Measurements from ENCODE around the gene OSBP2.
A peak's percentile ranks its signal among the peaks of the same experiment; 100 is the strongest.

OSBP2 gene

GRCh38 chr22:30823015-30823370 is 128.3 kb downstream of the OSBP2 start:
- peak in 1 of 2 donors; percentile 32 for DNase-seq (ENCODE audit: low read depth in 2 of 2)
- TF ChIP-seq, protein P1, sequence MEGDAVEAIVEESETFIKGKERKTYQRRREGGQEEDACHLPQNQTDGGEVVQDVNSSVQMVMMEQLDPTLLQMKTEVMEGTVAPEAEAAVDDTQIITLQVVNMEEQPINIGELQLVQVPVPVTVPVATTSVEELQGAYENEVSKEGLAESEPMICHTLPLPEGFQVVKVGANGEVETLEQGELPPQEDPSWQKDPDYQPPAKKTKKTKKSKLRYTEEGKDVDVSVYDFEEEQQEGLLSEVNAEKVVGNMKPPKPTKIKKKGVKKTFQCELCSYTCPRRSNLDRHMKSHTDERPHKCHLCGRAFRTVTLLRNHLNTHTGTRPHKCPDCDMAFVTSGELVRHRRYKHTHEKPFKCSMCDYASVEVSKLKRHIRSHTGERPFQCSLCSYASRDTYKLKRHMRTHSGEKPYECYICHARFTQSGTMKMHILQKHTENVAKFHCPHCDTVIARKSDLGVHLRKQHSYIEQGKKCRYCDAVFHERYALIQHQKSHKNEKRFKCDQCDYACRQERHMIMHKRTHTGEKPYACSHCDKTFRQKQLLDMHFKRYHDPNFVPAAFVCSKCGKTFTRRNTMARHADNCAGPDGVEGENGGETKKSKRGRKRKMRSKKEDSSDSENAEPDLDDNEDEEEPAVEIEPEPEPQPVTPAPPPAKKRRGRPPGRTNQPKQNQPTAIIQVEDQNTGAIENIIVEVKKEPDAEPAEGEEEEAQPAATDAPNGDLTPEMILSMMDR (IDR thresholded peaks at IDR 0.05; ENCODE audit: low read depth, low read length): peak; percentile 26
- peak overlapping the region in 1 of 2 donors; percentile 52 for H3K4me3 ChIP-seq (replicated peaks in 1 of 2; ENCODE audit: low read depth in 2 of 2, low read length in 2 of 2)

DNA sequence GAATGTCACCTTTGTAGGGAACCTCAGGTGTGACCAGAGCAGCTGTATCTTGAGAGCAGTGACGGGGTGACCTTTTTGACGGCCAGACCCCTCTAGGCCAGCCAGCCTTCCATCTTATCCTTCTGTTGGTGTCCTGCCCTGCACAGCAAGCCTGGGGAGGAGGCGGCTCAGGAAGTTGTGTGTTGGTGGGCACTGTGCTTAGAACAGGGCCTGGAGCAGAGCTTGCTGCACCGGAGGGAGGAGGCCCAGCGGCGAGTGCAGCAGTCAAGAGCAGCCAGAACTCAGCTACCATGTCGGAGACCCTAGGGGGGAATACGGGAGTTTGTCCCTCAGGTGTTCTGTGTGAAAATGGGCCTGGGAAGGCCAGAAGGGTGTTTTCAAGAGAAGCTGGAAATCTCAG is 129.4 kb downstream of the OSBP2 start:
- DNase-seq (ENCODE audit: low read depth in 2 of 2): no peak
- TF ChIP-seq, protein P1 (IDR thresholded peaks at IDR 0.05; ENCODE audit: low read depth, low read length): no peak
- no peak overlapping the region for H3K4me3 ChIP-seq (replicated peaks in 1 of 2; ENCODE audit: low read depth in 2 of 2, low read length in 2 of 2)

DNA sequence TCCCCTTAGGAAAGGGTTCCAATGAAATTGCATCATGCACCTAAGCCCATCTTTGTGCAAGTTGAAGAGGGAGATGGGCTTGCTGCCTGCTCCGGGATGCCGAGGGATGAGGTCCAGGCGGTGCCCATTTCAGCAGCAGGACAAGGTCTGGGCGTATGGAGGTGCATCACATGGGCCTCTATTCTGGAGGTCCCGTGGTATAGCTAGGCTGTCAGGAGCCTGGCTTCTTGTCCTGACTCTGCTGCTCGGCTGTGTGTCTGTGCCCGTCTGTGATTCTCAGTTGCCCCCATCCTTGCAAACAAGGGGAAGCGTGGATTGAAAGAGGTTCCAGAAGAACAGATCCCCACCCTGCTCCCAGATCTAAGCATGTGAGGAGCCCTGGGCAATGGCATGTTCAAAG is 130.0 kb downstream of the OSBP2 start:
- TF ChIP-seq, protein P1 (IDR thresholded peaks at IDR 0.05; ENCODE audit: low read depth, low read length): no peak
- no peak overlapping the region for H3K4me3 ChIP-seq (replicated peaks in 1 of 2; ENCODE audit: low read depth in 2 of 2, low read length in 2 of 2)
- no peak for DNase-seq (ENCODE audit: low read depth in 2 of 2)

DNA sequence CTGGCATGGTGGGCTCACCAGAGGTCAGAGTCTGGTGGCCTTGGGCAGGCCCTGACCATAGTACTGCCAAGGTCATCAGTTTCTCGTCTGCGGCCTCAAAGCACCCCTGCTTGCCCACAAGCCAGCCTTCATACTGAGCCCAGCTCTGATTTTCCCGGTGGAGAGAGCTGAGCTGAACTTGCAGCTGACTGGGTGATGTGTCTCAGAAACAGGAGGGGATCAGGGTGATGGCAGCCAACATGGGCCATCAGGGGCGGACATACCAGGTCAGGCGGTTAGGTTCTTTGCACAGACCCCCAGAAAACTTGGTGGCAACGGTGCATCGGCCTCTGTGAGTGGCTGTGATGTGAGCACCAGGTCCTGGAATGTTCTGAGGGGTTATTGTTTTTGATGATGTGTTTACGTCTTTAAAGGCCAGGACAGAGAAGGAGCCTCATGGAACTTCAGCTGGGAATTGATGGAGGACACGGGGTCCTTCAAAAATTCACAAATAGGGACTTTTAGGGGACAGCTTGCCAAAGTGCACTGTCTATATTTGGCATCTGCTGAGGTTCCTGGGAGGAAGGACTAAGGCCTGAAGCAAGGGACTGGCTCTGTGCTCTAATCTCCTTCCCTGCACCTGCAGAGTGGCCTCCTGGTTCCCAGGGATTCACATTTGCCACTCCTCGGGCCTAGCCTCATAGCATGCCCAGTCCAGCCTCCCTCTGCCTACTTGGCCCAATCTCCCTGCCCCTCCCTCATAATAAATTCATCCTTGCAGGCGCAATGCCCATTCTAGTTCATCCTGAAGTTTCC is 131.2 kb downstream of the OSBP2 start:
- DNase-seq (ENCODE audit: low read depth in 2 of 2): no peak
- no peak overlapping the region for H3K4me3 ChIP-seq (replicated peaks in 1 of 2; ENCODE audit: low read depth in 2 of 2, low read length in 2 of 2)
- TF ChIP-seq, protein P1 (IDR thresholded peaks at IDR 0.05; ENCODE audit: low read depth, low read length): no peak

GRCh38 chr22:30826670-30827355 is 132.1 kb downstream of the OSBP2 start:
- no peak for DNase-seq (ENCODE audit: low read depth in 2 of 2)

GRCh38 chr22:30827646-30828045 is 133.0 kb downstream of the OSBP2 start:
- no peak overlapping the region for H3K4me3 ChIP-seq (replicated peaks in 1 of 2; ENCODE audit: low read depth in 2 of 2, low read length in 2 of 2)
- TF ChIP-seq, protein P1 (IDR thresholded peaks at IDR 0.05; ENCODE audit: low read depth, low read length): no peak
- no peak for DNase-seq (ENCODE audit: low read depth in 2 of 2)

More at GRCh38 chr22:30826670-30827355, 132.1 kb downstream of the OSBP2 start:
- no peak overlapping the region for H3K4me3 ChIP-seq (replicated peaks in 1 of 2; ENCODE audit: low read depth in 2 of 2, low read length in 2 of 2)
- TF ChIP-seq, protein P1 (IDR thresholded peaks at IDR 0.05; ENCODE audit: low read depth, low read length): no peak
